Dedifferentiated amniotic fluid mesenchymal stem cell (primary cell): Measurements from ENCODE around the gene DYNLT2.
"Not testable (repeated sequence)": the region's sequence is repeated elsewhere in the genome, so short reads cannot be mapped to it uniquely, and the experiment has no call there.

ENCODE experiments used
- DNase-seq: peaks from one replicate; pipeline ENCODE4 v3.0.0-alpha.2; 2016; ENCODE audit errors: extremely low spot score

Gene DYNLT2

GRCh38 chr6:169701311-169701953 is 49.9 kb downstream of the DYNLT2 start:
- DNase-seq: no peak

GRCh38 chr6:169700296-169700695 is 51.1 kb downstream of the DYNLT2 start:
- no peak for DNase-seq

GRCh38 chr6:169697115-169697514 is 54.3 kb downstream of the DYNLT2 start:
- DNase-seq: not testable (repeated sequence)

GRCh38 chr6:169695131-169695530 is 56.2 kb downstream of the DYNLT2 start:
- DNase-seq: no peak

GRCh38 chr6:169692516-169692915 is 58.9 kb downstream of the DYNLT2 start:
- DNase-seq: no peak

- no peak for DNase-seq
These were observed 60.1 kb downstream of the DYNLT2 start for GRCh38 chr6:169691260-169691659.
